Panc1 (cell line): ENCODE results near the gene GTF2H4. TPM values are rescaled to one million over a fixed set of nuclear protein-coding genes. Genes with fewer than 3 reads are reported as not detected.

ENCODE experiments used
- ATAC-seq: fragments of 200-7000 bp; cut with Tn5 transposase; 2 replicates; pipeline ENCODE4 v1.9.1; 2020; ENCODE audit warnings: mild to moderate bottlenecking, moderate library complexity
- BruUV-seq: library from RNA; stranded (reverse); fragments of 400-500 nt; replicated peaks from 2 replicates; lab custom pipeline; 2021; lab: Mats Ljungman, UMichigan
- CTCF ChIA-PET: fragments of 300-600 bp; sonication (Branson Sonifier 250); formaldehyde crosslinking; loops from one replicate; lab custom pipeline; 2022; ENCODE audit warnings: antibody characterized with exemption; lab: Charles Lee
- POLR2A ChIA-PET: fragments of 300-600 bp; sonication (Branson Sonifier 250); formaldehyde crosslinking; loops from one replicate; lab custom pipeline; 2022; ENCODE audit warnings: antibody characterized with exemption; lab: Charles Lee
- DNase-seq: peaks from one replicate; pipeline ENCODE4 v3.0.0-alpha.2; 2010; ENCODE audit warnings: low read depth, low spot score
- H3K27ac ChIP-seq: 2 replicates; pipeline ENCODE4 v1.5.1; 2011; ENCODE audit warnings: mild to moderate bottlenecking, low read length, inconsistent platforms
- H3K27me3 ChIP-seq: fragments of 200-500 bp; sonication (Bioruptor generic); 2 replicates; pipeline ENCODE4 v1.6.0; 2014; ENCODE audit warnings: low read length, inconsistent platforms; ENCODE audit not compliant: control insufficient read depth, insufficient read depth
- H3K36me3 ChIP-seq: fragments of 200-500 bp; sonication (Bioruptor generic); 2 replicates; pipeline ENCODE4 v1.5.1; 2014; ENCODE audit warnings: inconsistent platforms, mild to moderate bottlenecking, low read length, moderate library complexity; ENCODE audit not compliant: control insufficient read depth, insufficient read depth
- H3K4me1 ChIP-seq: 2 replicates; pipeline ENCODE4 v1.5.1; 2011; ENCODE audit warnings: inconsistent platforms, mild to moderate bottlenecking, low read length, moderate library complexity; ENCODE audit not compliant: control insufficient read depth, insufficient read depth
- H3K4me3 ChIP-seq, 2 experiments: 2 replicates each; pipeline ENCODE4 v1.5.1; 2011 to 2012; ENCODE audit warnings: low read depth in 2 of 2, low read length in 2 of 2, mild to moderate bottlenecking in 2 of 2, inconsistent platforms in 1 of 2, moderate library complexity in 1 of 2
- H3K9me3 ChIP-seq: fragments of 200-500 bp; sonication (Bioruptor generic); 2 replicates; pipeline ENCODE4 v1.5.1; 2014; ENCODE audit warnings: low read depth, mild to moderate bottlenecking, inconsistent platforms, low read length, moderate library complexity; ENCODE audit not compliant: control insufficient read depth, insufficient read depth
- POLR2AphosphoS5 ChIP-seq: IDR thresholded peaks from 2 replicates; pipeline ENCODE4 v1.6.1; 2012; ENCODE audit warnings: mild to moderate bottlenecking, low read depth, low read length, moderate library complexity
- SIN3A ChIP-seq: IDR thresholded peaks from 2 replicates; pipeline ENCODE4 v1.6.1; 2012; ENCODE audit warnings: low read depth, mild to moderate bottlenecking, low read length, moderate library complexity, borderline replicate concordance; ENCODE audit not compliant: insufficient read depth
- TCF7L2 ChIP-seq: IDR thresholded peaks from 2 replicates; pipeline ENCODE4 v1.6.1; 2011; ENCODE audit warnings: mild to moderate bottlenecking, low read depth, low read length, inconsistent platforms
- in situ Hi-C: cut with HindIII; loops from 2 replicates; pipeline ENCODE4 v1.10.0; 2016; ENCODE audit warnings: low sequenced_read_pairs, low pct_unique_long_range_greater_than_20kb
- intact Hi-C: fragments of 100-400 bp; cut with micrococcal nuclease; formaldehyde crosslinking; loops from one replicate; pipeline ENCODE4 v1.10.0; 2022; ENCODE audit not compliant: unreplicated experiment
- total RNA-seq: library from RNA; stranded (reverse); gene quantifications from one replicate; pipeline ENCODE4 v1.2.1, GENCODE V29; 2021; ENCODE audit not compliant: unreplicated experiment
- TF ChIP-seq, protein P1 (sequence below): fragments of 450-650 bp; IDR thresholded peaks from 2 replicates; pipeline ENCODE4 v1.5.1; 2017; ENCODE audit warnings: mild to moderate bottlenecking
- TF ChIP-seq, protein P2 (sequence below), 2 experiments: IDR thresholded peaks; 2 replicates each; pipeline ENCODE4 v1.6.1; 2011 to 2012; ENCODE audit warnings: low read depth in 2 of 2, control low read depth in 1 of 2, low read length in 1 of 2, mild to moderate bottlenecking in 1 of 2, moderate library complexity in 1 of 2; ENCODE audit not compliant: insufficient read depth in 1 of 2

The GTF2H4 gene
- total RNA-seq, 1 experiment from 2014 or later, result 27.5 TPM

DNA sequence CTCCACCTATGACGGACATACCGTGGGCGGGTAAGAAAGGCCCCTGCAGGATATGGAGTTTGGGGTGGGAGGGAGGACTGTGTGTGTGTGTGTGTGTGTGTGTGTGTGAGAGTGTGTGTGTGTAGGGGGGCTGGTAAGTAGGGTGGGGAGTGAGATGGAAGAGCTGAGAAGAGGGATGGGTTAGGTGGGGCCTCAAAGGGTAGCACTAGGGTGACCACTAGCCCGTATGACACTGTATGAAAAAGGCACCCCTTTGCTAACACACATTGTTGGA, 16.6 kb upstream of the GTF2H4 start:
- no peak for ATAC-seq
- Histone ChIP-seq H3K27ac (no peak overlapping the region), H3K4me1 (peaks cover 11% of the 10 kb centered on the region), H3K27me3 (no peaks in the 10 kb centered on the region), H3K9me3 (no peaks in the 10 kb centered on the region), H3K36me3 (no peaks in the 10 kb centered on the region), H3K4me3 (no peak overlapping the region)
- BruUV-seq, result no TSS peak
- intact Hi-C loops (no loop called here), in situ Hi-C loops (no loop called here)
- POLR2A ChIA-PET, result no interaction called here
- TF ChIP-seq, protein P1, sequence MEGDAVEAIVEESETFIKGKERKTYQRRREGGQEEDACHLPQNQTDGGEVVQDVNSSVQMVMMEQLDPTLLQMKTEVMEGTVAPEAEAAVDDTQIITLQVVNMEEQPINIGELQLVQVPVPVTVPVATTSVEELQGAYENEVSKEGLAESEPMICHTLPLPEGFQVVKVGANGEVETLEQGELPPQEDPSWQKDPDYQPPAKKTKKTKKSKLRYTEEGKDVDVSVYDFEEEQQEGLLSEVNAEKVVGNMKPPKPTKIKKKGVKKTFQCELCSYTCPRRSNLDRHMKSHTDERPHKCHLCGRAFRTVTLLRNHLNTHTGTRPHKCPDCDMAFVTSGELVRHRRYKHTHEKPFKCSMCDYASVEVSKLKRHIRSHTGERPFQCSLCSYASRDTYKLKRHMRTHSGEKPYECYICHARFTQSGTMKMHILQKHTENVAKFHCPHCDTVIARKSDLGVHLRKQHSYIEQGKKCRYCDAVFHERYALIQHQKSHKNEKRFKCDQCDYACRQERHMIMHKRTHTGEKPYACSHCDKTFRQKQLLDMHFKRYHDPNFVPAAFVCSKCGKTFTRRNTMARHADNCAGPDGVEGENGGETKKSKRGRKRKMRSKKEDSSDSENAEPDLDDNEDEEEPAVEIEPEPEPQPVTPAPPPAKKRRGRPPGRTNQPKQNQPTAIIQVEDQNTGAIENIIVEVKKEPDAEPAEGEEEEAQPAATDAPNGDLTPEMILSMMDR, result no peak
- TF ChIP-seq POLR2AphosphoS5, result no peak
- no peak for TF ChIP-seq SIN3A
- TF ChIP-seq, protein P2, sequence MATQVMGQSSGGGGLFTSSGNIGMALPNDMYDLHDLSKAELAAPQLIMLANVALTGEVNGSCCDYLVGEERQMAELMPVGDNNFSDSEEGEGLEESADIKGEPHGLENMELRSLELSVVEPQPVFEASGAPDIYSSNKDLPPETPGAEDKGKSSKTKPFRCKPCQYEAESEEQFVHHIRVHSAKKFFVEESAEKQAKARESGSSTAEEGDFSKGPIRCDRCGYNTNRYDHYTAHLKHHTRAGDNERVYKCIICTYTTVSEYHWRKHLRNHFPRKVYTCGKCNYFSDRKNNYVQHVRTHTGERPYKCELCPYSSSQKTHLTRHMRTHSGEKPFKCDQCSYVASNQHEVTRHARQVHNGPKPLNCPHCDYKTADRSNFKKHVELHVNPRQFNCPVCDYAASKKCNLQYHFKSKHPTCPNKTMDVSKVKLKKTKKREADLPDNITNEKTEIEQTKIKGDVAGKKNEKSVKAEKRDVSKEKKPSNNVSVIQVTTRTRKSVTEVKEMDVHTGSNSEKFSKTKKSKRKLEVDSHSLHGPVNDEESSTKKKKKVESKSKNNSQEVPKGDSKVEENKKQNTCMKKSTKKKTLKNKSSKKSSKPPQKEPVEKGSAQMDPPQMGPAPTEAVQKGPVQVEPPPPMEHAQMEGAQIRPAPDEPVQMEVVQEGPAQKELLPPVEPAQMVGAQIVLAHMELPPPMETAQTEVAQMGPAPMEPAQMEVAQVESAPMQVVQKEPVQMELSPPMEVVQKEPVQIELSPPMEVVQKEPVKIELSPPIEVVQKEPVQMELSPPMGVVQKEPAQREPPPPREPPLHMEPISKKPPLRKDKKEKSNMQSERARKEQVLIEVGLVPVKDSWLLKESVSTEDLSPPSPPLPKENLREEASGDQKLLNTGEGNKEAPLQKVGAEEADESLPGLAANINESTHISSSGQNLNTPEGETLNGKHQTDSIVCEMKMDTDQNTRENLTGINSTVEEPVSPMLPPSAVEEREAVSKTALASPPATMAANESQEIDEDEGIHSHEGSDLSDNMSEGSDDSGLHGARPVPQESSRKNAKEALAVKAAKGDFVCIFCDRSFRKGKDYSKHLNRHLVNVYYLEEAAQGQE (IDR thresholded peaks at IDR 0.05; ENCODE audit: insufficient read depth in 1 of 2, low read depth in 2 of 2, low read length in 1 of 2), result no peak
- no peak for TF ChIP-seq TCF7L2
- CTCF ChIA-PET, result interaction anchor here (0.7 kb wide), 1 partner anchor 116 kb away, joined by 6 read pairs; no protein-coding TSS in a partner anchor
- DNase-seq, result no peak

DNA sequence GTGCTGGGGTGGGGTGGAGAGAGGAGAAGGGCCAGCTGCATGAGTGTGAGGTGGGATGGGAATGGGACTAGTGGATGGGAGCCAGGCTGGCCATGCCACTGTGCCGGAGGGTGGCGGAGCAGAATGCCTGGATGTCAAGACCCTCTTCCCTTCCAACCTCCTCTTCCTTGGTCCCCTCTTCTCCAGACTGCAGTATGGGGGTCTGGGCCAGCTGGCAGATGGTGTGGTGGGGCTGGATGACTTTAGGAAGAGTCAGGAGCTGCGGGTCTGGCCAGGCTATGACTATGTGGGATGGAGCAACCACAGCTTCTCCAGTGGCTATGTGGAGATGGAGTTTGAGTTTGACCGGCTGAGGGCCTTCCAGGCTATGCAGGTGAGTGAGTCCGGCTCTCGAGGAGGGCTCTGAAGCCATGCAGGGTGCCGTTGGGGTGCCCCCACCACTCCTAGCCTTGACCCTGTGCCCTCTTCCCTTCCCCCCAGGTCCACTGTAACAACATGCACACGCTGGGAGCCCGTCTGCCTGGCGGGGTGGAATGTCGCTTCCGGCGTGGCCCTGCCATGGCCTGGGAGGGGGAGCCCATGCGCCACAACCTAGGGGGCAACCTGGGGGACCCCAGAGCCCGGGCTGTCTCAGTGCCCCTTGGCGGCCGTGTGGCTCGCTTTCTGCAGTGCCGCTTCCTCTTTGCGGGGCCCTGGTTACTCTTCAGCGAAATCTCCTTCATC, 16.0 kb upstream of the GTF2H4 start:
- no TSS peak for BruUV-seq
- no peaks in the 10 kb centered on the region for H3K36me3 ChIP-seq
- ChIA-PET POLR2A (no interaction called here), CTCF (interaction anchor here (0.6 kb wide), 1 partner anchor 38 kb away, joined by 11 read pairs; no protein-coding TSS in a partner anchor)
- peaks cover 5% of the 10 kb centered on the region for H3K4me1 ChIP-seq
- TF ChIP-seq SIN3A, result no peak
- TF ChIP-seq, protein P1, result no peak
- TF ChIP-seq TCF7L2, result no peak
- TF ChIP-seq POLR2AphosphoS5, result no peak
- TF ChIP-seq, protein P2 (IDR thresholded peaks at IDR 0.05; ENCODE audit: insufficient read depth in 1 of 2, low read depth in 2 of 2, low read length in 1 of 2), result no peak
- no peaks in the 10 kb centered on the region for H3K27me3 ChIP-seq
- H3K27ac ChIP-seq, result no peak overlapping the region
- in situ Hi-C loops, result no loop called here
- ATAC-seq, result no peak
- intact Hi-C loops, result no loop called here
- no peak for DNase-seq
- H3K4me3 ChIP-seq, result no peak overlapping the region
- H3K9me3 ChIP-seq, result no peaks in the 10 kb centered on the region
